HCT116 (cell line): Measurements from ENCODE around the gene RNU7-1. TPM values are rescaled to one million over a fixed set of nuclear protein-coding genes. Genes with fewer than 3 reads are reported as not detected.

Experiments used
- ATAC-seq: fragments of 200-7000 bp; cut with Tn5 transposase; 2 replicates; pipeline ENCODE4 v1.9.1; 2020; ENCODE audit warnings: mild to moderate bottlenecking, moderate library complexity
- BruUV-seq: library from RNA; stranded (reverse); fragments of 400-500 nt; replicated peaks from 2 replicates; lab custom pipeline; 2021; lab: Mats Ljungman, UMichigan
- CTCF ChIA-PET: fragments of 300-600 bp; sonication (Branson Sonifier 250); formaldehyde crosslinking; loops from one replicate; lab custom pipeline; 2021; ENCODE audit warnings: antibody characterized with exemption; lab: Charles Lee
- POLR2A ChIA-PET: fragments of 300-600, 350-600 bp; sonication (Branson Sonifier 250); formaldehyde crosslinking; loops from one replicate; lab custom pipeline; 2021; ENCODE audit warnings: antibody characterized with exemption; lab: Charles Lee
- RAD21 ChIA-PET, 2 experiments: fragments of 300-600 bp; sonication (Branson Sonifier 250); formaldehyde crosslinking; loops; one replicate each; lab custom pipeline; 2023; ENCODE audit warnings: low total read pairs in 2 of 2; ENCODE audit not compliant: uncharacterized antibody in 2 of 2, unreplicated experiment in 2 of 2, low non-redundant PET in 1 of 2; lab: Charles Lee
- DNase-seq: peaks from one replicate; pipeline ENCODE4 v3.0.0-alpha.2; 2010; ENCODE audit warnings: low read depth, low spot score
- H2AFZ ChIP-seq: fragments of 200-600 bp; shearing (Covaris generic), sonication (generic); 2 replicates; pipeline ENCODE4 v1.6.1; 2017; ENCODE audit warnings: low read depth, mixed run types, mixed read lengths, antibody characterized with exemption, low read length; ENCODE audit not compliant: poor library complexity, severe bottlenecking
- H3K27ac ChIP-seq: 2 replicates; pipeline ENCODE4 v1.5.1; 2012; ENCODE audit warnings: low read depth, low read length
- H3K27me3 ChIP-seq: fragments of 200-600 bp; sonication (generic); 2 replicates; pipeline ENCODE4 v1.6.1; 2016; ENCODE audit warnings: mixed run types, low read length, mixed read lengths; ENCODE audit not compliant: insufficient read depth
- H3K36me3 ChIP-seq, 2 experiments: fragments of 200-500 bp in 1 of 2; fragments of 200-600 bp in 1 of 2; sonication (Bioruptor generic) in 1 of 2; sonication (generic) in 1 of 2; 2 replicates each; pipeline versions ENCODE4 v1.5.1 to v1.6.1; 2014 to 2016; ENCODE audit warnings: low read length in 2 of 2, inconsistent platforms in 1 of 2, mixed read lengths in 1 of 2, mixed run types in 1 of 2; ENCODE audit not compliant: insufficient read depth in 2 of 2, control insufficient read depth in 1 of 2
- H3K4me1 ChIP-seq, 2 experiments: fragments of 200-600 bp in 1 of 2; sonication (generic) in 1 of 2; 2 replicates each; pipeline versions ENCODE4 v1.5.1 to v1.6.1; 2012 to 2017; ENCODE audit warnings: low read length in 2 of 2, inconsistent platforms in 1 of 2, mild to moderate bottlenecking in 1 of 2, mixed read lengths in 1 of 2, mixed run types in 1 of 2, moderate library complexity in 1 of 2; ENCODE audit not compliant: insufficient read depth in 2 of 2, control insufficient read depth in 1 of 2
- H3K4me2 ChIP-seq: fragments of 200-600 bp; sonication (generic); 2 replicates; pipeline ENCODE4 v1.6.1; 2017; ENCODE audit warnings: mixed run types, low read length, mixed read lengths
- H3K4me3 ChIP-seq, 2 experiments: fragments of 200-600 bp in 1 of 2; sonication (generic) in 1 of 2; replicated peaks in 1 of 2; 2 replicates each; pipeline ENCODE4 v1.5.1; 2011 to 2016; ENCODE audit warnings: low read length in 2 of 2, control low read depth in 1 of 2, low read depth in 1 of 2, mild to moderate bottlenecking in 1 of 2, mixed read lengths in 1 of 2, mixed run types in 1 of 2
- H3K79me2 ChIP-seq: fragments of 200-600 bp; sonication (generic); 2 replicates; pipeline ENCODE4 v1.6.1; 2017; ENCODE audit warnings: mild to moderate bottlenecking, mixed run types, low read length, moderate library complexity, mixed read lengths; ENCODE audit not compliant: insufficient read depth
- H3K9ac ChIP-seq: fragments of 200-600 bp; sonication (generic); 2 replicates; pipeline ENCODE4 v1.6.1; 2016; ENCODE audit warnings: low read length, mixed read lengths
- H3K9me2 ChIP-seq: fragments of 200-600 bp; sonication (generic), shearing (Covaris generic); 2 replicates; pipeline ENCODE4 v1.6.1; 2017; ENCODE audit warnings: mixed run types, mild to moderate bottlenecking, moderate library complexity; ENCODE audit not compliant: insufficient read depth
- H3K9me3 ChIP-seq, 2 experiments: fragments of 200-500 bp in 1 of 2; fragments of 200-600 bp in 1 of 2; sonication (Bioruptor generic) in 1 of 2; sonication (generic) in 1 of 2; 2 replicates each; pipeline ENCODE4 v1.6.1; 2014 to 2017; ENCODE audit warnings: low read length in 2 of 2, mixed read lengths in 2 of 2, inconsistent platforms in 1 of 2, low read depth in 1 of 2, mild to moderate bottlenecking in 1 of 2, mixed run types in 1 of 2, moderate library complexity in 1 of 2; ENCODE audit not compliant: control insufficient read depth in 1 of 2, insufficient read depth in 1 of 2
- H4K20me1 ChIP-seq: fragments of 200-600 bp; sonication (generic), shearing (Covaris generic); 2 replicates; pipeline ENCODE4 v1.6.1; 2017; ENCODE audit warnings: mixed run types, mild to moderate bottlenecking, moderate library complexity; ENCODE audit not compliant: insufficient read depth
- CBX3 ChIP-seq: IDR thresholded peaks from 2 replicates; pipeline ENCODE4 v1.6.1; 2012; ENCODE audit warnings: low read depth
- CEBPB ChIP-seq: IDR thresholded peaks from 2 replicates; pipeline ENCODE4 v1.6.1; 2012; ENCODE audit warnings: low read depth
- EGR1 ChIP-seq: IDR thresholded peaks from 2 replicates; pipeline ENCODE4 v1.6.1; 2012; ENCODE audit warnings: low read depth
- FOSL1 ChIP-seq: IDR thresholded peaks from 2 replicates; pipeline ENCODE4 v1.6.1; 2012; ENCODE audit warnings: low read depth
- JUND ChIP-seq: IDR thresholded peaks from 2 replicates; pipeline ENCODE4 v1.6.1; 2012
- ZFX ChIP-seq: fragments of 450-650 bp; IDR thresholded peaks from 2 replicates; pipeline ENCODE4 v1.6.1; 2017
- ZNF274 ChIP-seq: fragments of 200-500 bp; sonication (Bioruptor generic); IDR thresholded peaks from 2 replicates; pipeline ENCODE4 v1.6.1; 2014; ENCODE audit warnings: mild to moderate bottlenecking, low read depth, low read length, inconsistent platforms
- intact Hi-C: fragments of 100-400 bp; cut with micrococcal nuclease; formaldehyde crosslinking; loops from 2 replicates; pipeline ENCODE4 v1.10.0; 2022
- total RNA-seq: library from RNA; stranded (reverse); gene quantifications from one replicate; pipeline ENCODE4 v1.2.1, GENCODE V29; 2021; ENCODE audit not compliant: unreplicated experiment
- TF ChIP-seq, protein P1 (sequence below): IDR thresholded peaks from 2 replicates; pipeline ENCODE4 v1.6.1; 2012
- TF ChIP-seq, protein P2 (sequence below): IDR thresholded peaks from 2 replicates; pipeline ENCODE4 v1.6.1; 2011; ENCODE audit warnings: mild to moderate bottlenecking, low read length, moderate library complexity; ENCODE audit not compliant: insufficient replicate concordance; ENCODE audit errors: extremely low read depth

Gene RNU7-1
- total RNA-seq, 1 experiment from 2014 or later = not detected

DNA sequence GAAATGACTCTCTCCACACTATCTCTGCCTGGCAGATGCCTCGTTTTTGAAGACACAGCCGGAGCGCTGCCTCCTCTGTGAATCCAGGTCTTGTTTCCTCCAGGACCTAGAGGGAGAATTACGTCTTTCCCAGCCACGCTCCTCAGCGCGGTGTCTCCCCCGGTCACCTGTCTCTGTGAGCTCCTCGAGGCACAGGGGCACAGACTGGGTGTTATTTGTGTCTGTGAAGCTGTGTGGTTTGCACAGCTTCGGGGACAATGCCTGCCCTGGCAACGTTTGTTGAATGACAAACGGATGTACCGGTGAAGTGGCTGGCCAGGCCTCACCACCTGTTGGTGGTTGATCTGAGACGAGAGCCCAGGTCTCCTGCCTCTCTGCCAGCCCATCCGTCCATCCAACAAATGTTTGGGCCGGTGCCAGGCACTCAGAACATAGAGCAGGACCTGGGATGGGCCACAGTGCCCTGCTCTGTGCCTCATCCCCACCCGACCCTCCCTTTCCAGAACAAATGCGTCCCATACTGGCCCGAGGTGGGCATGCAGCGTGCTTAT, 13.6 kb downstream of the RNU7-1 start:
- Histone ChIP-seq H3K9ac (no peak overlapping the region), H4K20me1 (no peaks in the 10 kb centered on the region), H3K36me3 (no peaks in the 10 kb centered on the region), H3K4me3 (no peak overlapping the region), H3K27ac (no peak overlapping the region; the same call in 1 of the 2 replicates), H3K27me3 (no peaks in the 10 kb centered on the region), H3K79me2 (no peaks in the 10 kb centered on the region; the same call in 1 of the 2 replicates), H3K9me3 (no peaks in the 10 kb centered on the region), H3K9me2 (no peaks in the 10 kb centered on the region), H3K4me1 (peaks cover 15 to 20% of the 10 kb centered on the region in 2 experiments), H2AFZ (no peak overlapping the region), H3K4me2 (no peak overlapping the region)
- ChIA-PET POLR2A (interaction anchor here (1.0 to 9.9 kb wide), 2 partner anchors 10 to 13 kb away, joined by 3 to 269 read pairs; partner anchors contain the start of genes C12orf57 and RNU7-1), CTCF (no interaction called here), RAD21 (no interaction called here)
- ATAC-seq (no peak), DNase-seq (no peak)
- TF ChIP-seq CBX3 = no peak
- no peak for TF ChIP-seq ZNF274
- TF ChIP-seq, protein P1, sequence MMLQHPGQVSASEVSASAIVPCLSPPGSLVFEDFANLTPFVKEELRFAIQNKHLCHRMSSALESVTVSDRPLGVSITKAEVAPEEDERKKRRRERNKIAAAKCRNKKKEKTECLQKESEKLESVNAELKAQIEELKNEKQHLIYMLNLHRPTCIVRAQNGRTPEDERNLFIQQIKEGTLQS = no peak
- TF ChIP-seq EGR1 = no peak
- TF ChIP-seq CEBPB = no peak
- no peak for TF ChIP-seq ZFX
- no peak for TF ChIP-seq JUND
- TF ChIP-seq, protein P2, sequence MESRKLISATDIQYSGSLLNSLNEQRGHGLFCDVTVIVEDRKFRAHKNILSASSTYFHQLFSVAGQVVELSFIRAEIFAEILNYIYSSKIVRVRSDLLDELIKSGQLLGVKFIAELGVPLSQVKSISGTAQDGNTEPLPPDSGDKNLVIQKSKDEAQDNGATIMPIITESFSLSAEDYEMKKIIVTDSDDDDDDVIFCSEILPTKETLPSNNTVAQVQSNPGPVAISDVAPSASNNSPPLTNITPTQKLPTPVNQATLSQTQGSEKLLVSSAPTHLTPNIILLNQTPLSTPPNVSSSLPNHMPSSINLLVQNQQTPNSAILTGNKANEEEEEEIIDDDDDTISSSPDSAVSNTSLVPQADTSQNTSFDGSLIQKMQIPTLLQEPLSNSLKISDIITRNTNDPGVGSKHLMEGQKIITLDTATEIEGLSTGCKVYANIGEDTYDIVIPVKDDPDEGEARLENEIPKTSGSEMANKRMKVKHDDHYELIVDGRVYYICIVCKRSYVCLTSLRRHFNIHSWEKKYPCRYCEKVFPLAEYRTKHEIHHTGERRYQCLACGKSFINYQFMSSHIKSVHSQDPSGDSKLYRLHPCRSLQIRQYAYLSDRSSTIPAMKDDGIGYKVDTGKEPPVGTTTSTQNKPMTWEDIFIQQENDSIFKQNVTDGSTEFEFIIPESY = no peak
- TF ChIP-seq FOSL1 = no peak
- BruUV-seq = no TSS peak
- intact Hi-C loops = no loop called here
